ENCODE data around the gene PLOD3.

PLOD3 gene

GRCh38 chr7:101163279-101164070 lies 53.9 kb downstream of the PLOD3 start:
- DNase-seq: peak; percentile 71 to 91 (median 88)

- peak; percentile 74 to 91 (median 88) for DNase-seq
These were observed 54.7 kb downstream of the PLOD3 start for GRCh38 chr7:101162551-101163278.

GRCh38 chr7:101161692-101162471 lies 55.5 kb downstream of the PLOD3 start:
- no peak for DNase-seq

GRCh38 chr7:101160910-101161309 lies 56.5 kb downstream of the PLOD3 start:
- DNase-seq: no peak

- DNase-seq: no peak
These were observed 57.4 kb downstream of the PLOD3 start for GRCh38 chr7:101159696-101160674.

- no peak for DNase-seq
These were observed 60.4 kb downstream of the PLOD3 start for GRCh38 chr7:101156866-101157589.

- DNase-seq: no peak
These were observed 61.1 kb downstream of the PLOD3 start for GRCh38 chr7:101156277-101156676.

All from NCI-H1417 (cell line).